GM20000 (cell line): Measurements from ENCODE around the gene SMARCAD1.

Experiments
- DNase-seq: peaks from one replicate; pipeline ENCODE4 v3.0.0; 2012; ENCODE audit warnings: low spot score
- TF ChIP-seq, protein P1 (sequence below): IDR thresholded peaks from 2 replicates; pipeline ENCODE4 v1.5.1; 2012; ENCODE audit warnings: mild to moderate bottlenecking, control low read depth; ENCODE audit errors: extremely low read depth, missing control alignments

Gene SMARCAD1

DNA sequence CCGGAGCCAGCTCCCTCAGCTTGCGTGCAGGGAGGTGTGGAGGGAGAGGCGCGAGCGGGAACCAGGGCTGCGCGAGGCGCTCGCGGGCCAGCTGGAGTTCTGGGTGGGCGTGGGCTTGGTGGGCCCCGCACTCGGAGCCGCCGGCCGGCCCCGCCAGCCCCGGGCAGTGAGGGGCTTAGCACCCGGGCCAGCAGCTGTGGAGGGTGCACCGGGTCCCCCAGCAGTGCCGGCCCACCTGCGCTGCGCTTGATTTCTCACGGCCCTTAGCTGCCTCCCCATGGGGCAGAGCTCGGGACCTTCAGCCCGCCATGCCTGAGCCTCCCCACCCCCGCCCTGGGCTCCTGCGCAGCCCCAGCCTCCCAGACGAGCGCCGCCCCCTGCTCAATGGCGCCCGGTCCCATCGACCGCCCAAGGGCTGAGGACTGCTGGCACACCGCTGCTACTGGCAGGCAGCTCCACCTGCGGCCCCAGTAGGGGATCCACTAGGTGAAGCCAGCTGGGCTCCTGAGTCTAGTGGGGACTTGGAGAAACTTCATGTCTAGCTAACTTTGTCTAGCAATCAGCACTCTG, 37.8 kb upstream of the SMARCAD1 start:
- TF ChIP-seq, protein P1, sequence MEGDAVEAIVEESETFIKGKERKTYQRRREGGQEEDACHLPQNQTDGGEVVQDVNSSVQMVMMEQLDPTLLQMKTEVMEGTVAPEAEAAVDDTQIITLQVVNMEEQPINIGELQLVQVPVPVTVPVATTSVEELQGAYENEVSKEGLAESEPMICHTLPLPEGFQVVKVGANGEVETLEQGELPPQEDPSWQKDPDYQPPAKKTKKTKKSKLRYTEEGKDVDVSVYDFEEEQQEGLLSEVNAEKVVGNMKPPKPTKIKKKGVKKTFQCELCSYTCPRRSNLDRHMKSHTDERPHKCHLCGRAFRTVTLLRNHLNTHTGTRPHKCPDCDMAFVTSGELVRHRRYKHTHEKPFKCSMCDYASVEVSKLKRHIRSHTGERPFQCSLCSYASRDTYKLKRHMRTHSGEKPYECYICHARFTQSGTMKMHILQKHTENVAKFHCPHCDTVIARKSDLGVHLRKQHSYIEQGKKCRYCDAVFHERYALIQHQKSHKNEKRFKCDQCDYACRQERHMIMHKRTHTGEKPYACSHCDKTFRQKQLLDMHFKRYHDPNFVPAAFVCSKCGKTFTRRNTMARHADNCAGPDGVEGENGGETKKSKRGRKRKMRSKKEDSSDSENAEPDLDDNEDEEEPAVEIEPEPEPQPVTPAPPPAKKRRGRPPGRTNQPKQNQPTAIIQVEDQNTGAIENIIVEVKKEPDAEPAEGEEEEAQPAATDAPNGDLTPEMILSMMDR: no peak
- no peak for DNase-seq

DNA sequence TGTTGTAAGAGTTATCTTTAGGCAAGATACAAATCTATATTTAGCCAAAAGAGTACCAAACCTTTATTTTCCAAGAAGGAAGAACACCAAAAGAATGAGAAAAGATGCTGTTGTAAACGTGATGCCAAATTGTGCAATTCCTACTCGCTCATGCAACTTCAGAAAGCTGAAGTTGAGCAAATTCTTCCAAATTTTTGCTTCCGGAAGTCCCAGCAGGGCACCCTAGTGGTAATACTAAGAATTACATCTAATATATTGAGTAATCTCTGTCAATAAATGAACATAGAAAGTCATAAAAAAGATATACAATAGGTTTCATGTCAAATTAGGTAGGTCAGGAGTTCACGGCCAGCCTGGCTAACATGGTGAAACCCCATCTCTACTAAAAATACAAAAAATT, 36.0 kb upstream of the SMARCAD1 start:
- TF ChIP-seq, protein P1: no peak
- no peak for DNase-seq

DNA sequence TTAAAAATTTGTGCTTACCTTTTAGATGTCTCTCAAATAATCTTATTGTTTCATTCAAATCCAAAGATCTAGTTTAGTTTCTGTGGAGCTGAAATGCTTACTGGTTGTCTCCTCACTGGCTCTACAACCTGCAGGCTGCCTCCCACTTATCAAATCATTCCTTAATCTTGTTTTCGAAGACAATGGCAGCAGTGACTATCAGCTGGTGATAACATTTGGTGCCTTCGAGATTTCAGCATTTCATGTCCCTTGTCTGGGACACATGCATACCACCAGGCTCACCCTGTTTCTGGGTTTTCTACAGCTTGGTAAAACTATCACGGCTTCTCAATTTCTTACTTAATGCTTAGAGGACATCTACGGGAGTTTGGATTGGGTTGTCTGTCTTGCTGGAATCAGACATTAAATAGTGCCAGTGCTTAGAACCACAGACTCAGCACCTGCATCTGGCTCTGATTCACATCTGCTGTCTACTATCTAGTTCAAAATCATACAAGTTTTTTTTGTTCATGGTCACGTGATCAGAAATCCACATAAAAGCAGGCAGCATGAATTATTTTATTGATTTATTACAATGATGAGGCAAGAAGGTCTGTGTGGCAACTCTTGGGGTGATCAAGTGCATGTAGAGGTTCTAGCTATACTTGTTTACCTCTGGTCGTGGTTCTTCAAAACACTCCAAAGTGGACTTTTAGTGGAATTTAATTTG, 32.0 kb upstream of the SMARCAD1 start:
- TF ChIP-seq, protein P1: no peak
- DNase-seq: no peak

DNA sequence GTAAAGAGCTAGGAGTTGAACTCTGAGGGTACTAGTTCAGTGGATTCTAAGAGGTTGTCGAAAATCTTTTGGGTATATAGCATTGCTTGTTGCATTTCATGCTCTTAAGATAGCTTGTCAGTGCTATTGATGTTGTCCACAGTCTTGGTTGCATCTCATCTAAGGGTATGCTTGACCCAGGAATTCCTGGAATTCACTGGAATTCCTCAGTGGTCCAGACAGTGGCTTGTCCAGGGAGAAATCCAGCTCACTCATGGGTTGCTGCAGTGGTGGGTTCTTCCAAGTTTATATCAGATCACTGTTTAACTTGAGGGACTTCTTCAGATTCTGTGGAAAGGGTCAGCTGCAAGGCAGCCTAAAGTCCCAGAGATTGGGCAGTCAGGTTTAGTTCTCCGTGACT, 29.8 kb upstream of the SMARCAD1 start:
- TF ChIP-seq, protein P1: no peak
- DNase-seq: no peak

DNA sequence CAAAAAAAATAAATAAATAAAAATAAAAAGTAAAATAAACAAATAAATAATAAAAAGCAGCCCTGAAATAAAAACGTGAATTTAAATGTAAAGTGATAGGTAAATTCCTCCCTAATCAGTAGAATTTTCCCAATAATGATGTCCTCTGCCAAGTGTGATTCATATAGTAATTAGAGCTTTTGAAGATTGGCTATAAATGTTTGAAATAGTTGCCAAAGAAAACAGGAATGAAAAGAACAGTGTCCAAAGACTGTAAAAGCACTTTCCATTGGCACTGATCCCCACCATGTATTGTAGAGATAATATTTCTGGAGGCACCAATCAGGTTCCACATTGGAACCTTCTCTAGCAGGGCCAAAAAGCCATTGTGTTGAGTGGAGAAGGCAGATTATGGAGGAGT, 25.9 kb upstream of the SMARCAD1 start:
- no peak for DNase-seq
- TF ChIP-seq, protein P1: no peak

DNA sequence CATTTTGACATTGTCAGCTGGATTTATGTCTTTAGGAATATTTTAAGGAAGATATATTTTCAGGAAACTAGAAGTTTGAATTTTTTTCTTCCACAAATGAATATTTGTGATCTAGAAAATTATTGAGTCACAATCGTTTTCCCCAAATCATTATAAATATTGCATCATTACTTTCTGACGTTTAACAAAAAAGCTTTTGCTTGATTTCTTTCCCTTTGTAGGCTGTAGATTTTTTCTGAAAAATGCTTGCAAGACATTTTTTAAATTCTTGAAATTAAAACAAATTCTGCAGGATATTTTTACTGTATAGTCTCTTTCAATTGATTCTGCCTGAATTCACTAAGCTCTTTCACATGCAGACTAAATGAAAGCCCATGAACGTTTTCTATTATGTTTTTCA, 4.9 kb upstream of the SMARCAD1 start:
- no peak for DNase-seq
- TF ChIP-seq, protein P1: no peak

DNA sequence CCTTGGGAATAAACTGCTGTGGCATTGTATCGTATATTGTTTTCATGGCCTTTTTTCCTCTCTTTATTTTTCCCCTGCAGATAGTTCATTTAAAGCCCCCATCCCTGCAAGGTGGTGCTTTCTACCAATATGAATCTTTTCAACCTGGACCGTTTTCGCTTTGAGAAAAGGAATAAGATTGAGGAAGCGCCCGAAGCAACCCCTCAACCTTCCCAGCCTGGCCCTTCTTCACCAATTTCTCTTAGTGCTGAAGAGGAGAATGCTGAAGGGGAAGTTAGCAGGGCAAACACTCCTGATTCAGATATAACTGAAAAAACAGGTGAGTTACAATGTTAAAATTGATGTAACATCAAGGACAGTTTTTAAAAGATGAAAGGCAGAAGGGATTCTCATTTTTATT, 601 bp downstream of the SMARCAD1 start:
- DNase-seq: no peak
- TF ChIP-seq, protein P1: no peak
